Fibroblast of skin of abdomen (primary cell): ENCODE measurements around the gene TGFBI.

Experiments used
- DNase-seq: peaks from one replicate; pipeline ENCODE4 v3.0.0-alpha.2; 2013

Gene TGFBI

DNA sequence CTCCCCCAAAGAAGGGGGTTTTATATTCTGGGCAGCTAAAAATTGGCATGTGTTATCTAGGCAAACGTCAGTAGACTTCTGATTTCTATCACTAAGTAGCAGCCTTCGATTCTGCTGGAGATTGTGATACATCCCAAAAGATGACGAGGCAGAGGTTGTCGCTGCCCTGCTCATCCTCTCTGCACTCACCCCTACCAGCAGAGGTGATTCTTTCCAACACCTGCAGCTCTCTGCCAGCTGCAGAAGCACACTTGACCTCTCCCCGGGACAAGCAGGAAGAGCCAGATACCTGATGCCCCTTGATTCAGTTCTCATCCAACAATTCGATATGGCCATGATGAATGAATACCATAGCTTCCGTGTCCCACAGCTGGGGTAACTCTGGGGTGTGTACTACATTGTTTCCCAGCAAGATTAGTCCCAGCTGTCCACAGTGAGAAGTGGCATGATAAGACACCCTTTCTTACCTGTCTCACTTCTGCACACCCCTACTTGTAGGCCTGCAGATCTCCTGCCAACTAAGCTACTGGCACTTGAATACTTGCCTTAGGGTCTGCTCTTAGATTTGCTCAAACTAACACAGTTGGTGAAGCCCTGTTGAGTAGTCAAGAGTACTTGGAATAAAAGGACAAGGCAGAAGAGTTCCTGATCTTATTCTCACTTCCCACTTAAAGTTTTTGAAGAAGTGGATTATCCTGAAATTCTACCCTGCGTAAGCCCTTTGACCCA is 66.3 kb downstream of the TGFBI start:
- no peak for DNase-seq

- no peak for DNase-seq
Observed at GRCh38 chr5:136098176-136098575, 69.4 kb downstream of the TGFBI start.

DNA sequence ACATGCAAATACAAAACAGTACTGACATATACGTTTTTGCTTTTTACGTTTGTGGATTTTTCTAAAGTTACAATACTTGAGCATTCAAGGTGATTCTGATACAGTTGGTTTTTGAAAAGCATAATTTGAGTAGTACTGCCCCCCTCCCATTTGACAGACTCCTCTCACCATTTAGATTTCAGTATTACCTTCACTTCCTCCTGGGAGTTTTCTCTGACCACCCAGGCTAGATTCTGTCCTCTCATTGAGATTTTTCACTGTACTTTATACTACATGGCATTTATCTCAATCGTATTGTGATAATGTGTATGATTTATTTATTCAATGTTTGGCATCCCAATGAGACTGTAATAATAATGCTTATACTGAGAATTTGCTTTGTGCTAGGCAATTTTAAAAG is 71.1 kb downstream of the TGFBI start:
- no peak for DNase-seq

DNA sequence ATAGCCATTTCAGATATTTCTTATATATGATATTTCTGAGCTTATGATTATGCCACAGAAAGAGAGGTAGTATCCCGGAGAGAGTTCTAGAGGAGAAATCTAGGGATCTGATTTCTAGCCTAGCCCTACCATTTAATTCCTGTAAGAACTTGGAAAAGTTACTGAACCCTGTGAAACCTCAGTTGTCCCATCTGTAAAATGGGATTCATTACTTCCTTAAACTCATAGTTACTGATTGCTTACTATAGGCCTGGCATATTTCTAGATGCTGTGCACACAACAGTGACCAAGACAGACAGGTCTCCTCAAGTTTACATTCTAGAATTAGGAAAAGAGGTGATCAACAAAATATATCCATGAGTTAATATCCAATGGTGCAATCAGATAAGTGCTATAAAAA is 73.1 kb downstream of the TGFBI start:
- no peak for DNase-seq

GRCh38 chr5:136103118-136103517 is 74.3 kb downstream of the TGFBI start:
- no peak for DNase-seq

- no peak for DNase-seq
Observed at GRCh38 chr5:136104306-136104965, 75.6 kb downstream of the TGFBI start.

- DNase-seq, result no peak
Observed at GRCh38 chr5:136106351-136107031, 77.7 kb downstream of the TGFBI start.

DNA sequence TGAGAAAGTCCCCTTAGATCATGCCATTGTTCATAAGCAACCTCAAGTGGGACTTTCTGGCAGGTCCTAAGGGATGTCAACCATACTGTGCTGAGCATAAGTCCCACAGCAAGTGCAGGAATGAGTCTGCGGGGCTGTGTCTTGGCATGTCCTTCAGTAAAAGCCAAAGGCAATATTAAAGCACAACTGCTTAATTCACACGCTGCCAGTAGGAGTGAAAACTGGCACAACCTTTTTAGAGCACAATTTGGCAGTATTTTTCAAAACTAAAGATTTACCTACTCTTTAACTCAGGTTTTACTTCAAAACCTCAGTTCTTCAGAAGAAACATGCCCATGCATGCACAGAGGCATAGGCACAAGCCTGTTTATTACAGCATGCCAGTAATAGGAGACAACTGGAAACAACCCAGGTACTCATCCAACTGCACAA is 79.4 kb downstream of the TGFBI start:
- no peak for DNase-seq

DNA sequence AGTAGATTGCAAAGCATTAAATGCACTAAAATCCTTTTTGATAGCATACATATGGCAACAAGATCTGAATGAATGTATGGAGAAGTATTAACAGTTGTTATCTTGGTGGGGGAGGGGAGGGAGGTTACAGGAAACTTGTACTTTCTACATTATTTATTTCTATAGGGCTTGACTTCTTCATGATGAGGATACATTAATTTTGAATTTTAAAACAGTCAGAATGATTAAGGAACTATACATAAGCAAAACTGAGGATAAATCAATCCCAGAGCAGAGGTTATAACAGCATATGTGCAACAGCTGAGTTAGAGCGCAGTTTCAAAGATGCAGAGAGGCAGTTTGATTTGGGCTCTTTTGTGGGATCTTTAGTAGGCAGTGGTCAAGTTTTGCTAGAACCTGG is 80.0 kb downstream of the TGFBI start:
- no peak for DNase-seq

DNA sequence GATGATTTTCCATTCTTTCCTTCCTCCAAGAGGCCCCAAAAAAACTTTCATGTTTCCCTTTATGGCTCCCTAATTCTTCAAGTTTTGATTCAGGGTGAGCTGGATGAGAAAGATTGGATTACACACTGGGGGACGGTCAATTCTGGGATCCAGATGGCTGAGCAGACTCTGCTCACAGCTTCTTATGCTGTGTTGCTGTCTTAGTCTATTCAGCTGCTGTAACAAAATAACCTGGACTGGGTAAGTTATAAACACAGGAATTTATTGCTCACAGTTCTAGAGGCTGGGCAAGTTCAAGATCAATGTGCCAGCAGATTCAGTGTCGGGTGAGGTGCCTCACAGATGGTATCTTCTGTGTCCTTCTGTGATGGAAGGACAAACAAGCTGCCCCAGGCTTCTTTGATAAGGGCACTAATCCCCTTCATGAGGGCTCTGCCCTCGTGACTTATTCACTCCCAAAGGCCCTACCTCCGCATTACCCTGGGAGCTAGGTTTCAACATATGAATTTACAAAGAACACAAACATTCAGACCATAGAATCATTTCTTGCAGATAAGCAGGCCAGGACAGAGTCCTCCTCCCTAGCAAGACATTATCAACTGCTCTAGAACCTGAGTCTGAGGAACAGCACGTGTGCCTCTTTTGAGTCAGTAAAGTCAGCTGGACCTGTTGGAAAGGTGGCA is 80.8 kb downstream of the TGFBI start:
- DNase-seq, result no peak
